HG02798 (cell line): ENCODE data around the gene MAGI1.

ENCODE experiments used
- ATAC-seq: cut with Tn5 transposase; IDR thresholded peaks from one replicate; pipeline ENCODE4 v1.9.1; 2021; ENCODE audit warnings: mild to moderate bottlenecking; ENCODE audit not compliant: unreplicated experiment, poor library complexity

MAGI1 gene

GRCh38 chr3:65778968-65779367 is 259.8 kb downstream of the MAGI1 start:
- ATAC-seq: no peak

DNA sequence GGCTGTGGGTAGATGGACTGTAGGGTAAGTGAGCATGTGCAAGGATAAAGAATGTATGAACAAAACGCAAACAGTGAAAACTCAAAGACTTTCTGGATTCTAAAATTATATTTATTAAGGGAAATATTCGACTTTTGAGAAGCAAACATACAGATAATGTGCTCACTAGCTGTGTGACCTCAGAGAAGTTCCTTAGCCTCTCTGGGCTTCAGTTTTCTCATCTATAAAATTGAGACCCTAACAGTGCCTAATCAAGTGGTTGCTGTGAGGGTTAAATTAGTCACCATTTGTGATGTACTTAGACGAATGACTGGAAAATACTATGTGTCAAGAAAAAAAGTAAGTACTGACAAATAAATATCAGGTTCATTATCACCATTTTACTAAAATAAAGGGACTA is 261.7 kb downstream of the MAGI1 start:
- no peak for ATAC-seq

DNA sequence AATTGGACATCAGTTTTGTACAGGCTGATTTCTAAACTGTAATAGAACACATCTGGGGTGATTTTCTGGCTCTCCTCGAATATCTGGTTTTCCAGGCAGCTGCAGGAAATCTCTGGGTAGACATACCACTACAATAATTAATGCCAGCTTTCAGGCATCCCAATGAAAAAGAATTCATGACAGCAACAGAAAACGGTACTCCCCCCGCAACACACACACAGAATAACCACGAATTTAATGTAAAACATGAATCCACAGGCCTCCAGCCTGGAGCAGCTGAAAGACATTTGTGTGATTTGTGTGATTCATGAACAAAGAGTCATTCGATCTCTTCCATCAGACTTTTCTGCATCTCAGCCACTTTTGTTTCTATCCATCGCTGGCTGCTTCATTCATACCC is 262.2 kb downstream of the MAGI1 start:
- no peak for ATAC-seq

GRCh38 chr3:65776081-65776480 is 262.6 kb downstream of the MAGI1 start:
- no peak for ATAC-seq

- ATAC-seq: no peak
Observed at GRCh38 chr3:65772758-65773157, 266.0 kb downstream of the MAGI1 start.

GRCh38 chr3:65767551-65767950 is 271.2 kb downstream of the MAGI1 start:
- no peak for ATAC-seq

DNA sequence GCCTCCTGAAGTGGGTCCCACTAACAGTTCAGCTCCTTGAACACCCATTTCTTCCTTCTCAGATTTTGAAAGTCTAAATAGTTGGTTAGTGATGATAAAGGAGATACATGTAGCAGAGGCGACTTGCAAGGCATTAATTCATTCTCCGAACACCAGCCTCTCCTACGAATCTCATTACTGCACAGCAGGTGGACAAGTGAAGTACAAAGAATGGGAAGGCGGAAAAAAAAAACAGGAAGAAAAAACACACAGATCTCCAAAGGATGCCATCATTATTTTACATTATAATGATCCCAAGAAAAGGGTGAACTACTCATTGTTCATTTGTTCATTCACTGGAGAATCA is 276.5 kb downstream of the MAGI1 start:
- no peak for ATAC-seq

DNA sequence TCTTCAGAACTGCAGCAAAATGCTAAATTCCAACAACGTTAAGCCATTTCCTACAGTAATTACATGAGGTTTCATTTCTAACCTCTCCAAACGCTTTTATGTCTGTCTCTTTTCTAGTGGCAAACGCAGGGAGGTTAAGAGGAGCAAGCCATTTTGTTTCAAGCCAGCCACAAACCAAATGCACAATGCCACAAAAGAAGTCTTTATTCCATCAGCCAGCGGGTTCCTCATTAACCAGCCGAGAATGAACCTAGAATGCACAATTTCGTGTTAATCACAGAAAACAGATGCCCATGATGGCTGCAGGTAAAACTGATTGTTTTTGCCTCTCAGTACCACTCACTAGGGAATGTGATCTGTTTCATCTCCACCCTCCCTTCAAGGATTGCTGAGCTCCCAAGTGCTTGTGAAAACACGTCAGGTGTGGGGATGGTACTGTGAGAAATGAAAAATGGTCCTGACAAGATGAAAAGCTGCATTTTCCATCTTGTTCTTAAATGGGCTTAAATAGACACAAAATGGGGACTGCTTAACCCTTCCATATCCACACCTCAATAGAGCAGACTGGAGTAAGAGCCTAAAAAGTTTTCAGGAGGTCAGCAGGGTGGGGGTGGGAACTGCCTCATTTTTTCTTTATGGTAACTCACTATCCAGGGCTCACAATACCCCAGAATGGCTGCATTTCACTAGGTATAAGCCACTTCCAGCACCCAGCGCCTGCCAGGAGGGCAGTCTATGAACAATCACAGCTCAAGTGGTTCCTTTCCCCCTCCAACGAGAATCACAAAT is 277.1 kb downstream of the MAGI1 start:
- no peak for ATAC-seq

DNA sequence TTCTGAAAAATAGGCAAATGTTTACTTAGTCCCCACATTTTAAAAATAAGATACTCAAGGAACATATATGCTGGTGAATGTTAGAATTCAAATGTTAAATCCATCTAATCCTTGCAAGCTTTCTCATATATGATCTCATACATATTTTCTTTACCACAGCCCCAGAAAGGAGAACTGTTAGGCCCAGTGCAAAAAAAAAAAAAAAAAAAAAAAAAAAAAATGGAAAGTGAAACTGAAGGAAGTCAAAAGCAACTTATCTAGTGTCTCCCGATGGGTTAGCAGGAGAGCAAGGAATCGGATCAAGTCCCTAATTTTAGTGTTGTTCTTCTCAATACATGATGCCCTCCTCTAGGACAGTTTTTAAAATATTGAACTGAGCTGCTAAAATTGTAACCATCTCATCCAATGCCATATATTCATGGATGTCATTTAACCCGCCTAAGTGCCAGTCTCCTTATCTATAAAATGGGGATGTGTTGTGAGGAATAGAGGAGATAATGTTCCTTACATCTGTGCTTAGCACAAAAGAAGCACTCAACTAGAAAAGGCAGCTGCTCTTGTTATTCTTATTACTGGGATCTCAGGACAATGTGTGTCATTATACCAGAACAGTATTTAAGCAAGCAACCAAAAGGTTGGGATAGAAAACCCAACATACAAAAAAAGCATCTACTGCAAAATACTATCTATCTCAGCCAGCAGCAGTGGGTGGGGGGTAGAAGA is 279.7 kb downstream of the MAGI1 start:
- no peak for ATAC-seq

DNA sequence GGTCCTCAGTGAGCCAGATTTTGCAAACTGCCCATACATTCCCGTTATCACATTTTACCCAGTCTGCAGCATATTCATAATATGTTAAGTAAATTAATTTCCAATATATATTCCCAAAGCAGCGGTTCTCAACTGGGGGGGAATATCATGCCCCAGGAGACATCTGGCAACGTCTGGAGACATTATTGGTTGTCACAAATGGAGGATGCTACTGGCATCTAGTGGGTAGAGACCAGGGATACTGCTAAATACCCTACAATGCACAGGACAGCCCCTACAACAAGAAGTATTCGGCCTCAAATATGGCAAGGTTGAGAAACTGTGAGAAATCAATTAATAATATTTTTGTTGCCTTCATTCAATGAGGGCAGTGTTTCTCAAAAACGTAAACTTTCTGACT is 280.3 kb downstream of the MAGI1 start:
- no peak for ATAC-seq

DNA sequence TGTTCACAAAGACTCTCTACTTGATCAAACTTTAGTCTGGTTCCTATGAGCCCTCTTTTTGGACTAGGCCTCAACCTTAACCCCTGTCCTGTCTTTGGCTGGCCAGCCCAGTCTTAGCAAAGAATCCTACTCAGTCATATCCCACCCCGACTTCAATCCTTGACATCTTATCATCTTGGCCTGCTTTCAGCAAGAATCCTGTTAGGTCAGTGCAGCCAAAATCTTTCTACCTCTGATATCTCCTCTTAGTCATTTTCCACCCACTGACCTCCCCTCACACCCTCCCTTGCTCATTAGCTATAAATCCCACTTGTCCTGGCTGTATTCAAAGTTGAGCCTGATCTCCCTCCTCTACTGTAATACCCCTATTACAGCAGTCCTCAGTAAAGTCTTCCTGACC is 286.1 kb downstream of the MAGI1 start:
- no peak for ATAC-seq

- peak; percentile 37 for ATAC-seq
Observed at GRCh38 chr3:65751123-65751700, 287.5 kb downstream of the MAGI1 start.

DNA sequence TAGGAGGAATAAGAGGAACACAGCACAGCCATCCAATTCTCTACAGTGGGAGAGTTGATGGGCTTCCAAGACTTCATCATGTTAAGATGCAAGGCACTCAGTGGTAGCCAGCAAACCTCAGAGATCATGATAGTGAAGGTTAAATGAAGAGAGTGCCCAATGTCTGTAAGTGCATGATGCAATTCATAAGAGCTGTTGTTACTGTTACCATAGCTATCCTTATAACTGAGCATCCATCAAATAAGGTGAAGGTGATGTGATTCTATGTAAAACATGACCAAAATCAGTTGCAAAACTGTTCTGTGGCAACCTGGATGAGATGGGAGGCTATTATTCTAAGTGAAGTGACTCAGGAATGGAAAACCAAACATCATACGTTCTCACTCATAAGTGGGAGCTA is 289.7 kb downstream of the MAGI1 start:
- no peak for ATAC-seq

DNA sequence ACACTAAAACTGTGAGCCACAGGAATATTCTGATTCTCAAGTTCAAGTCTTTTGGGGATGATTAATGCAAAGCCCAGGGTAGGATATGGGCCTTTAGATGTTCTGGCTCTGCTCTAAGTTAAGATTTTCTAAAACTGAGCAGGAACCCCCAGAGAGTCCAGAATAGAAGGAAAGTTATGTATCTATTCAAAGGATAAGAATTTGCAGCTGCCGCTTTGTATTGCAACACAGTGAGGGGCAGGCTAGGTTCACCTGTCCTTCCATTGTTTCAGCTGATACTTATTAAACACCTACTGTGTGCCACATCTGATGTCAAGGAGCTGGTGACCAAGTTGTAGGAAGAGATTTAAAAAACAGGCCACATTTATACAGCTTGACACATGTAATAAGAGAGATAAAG is 290.4 kb downstream of the MAGI1 start:
- no peak for ATAC-seq

GRCh38 chr3:65746848-65747247 is 291.9 kb downstream of the MAGI1 start:
- no peak for ATAC-seq

- ATAC-seq: no peak
Observed at GRCh38 chr3:65745306-65745705, 293.4 kb downstream of the MAGI1 start.

- ATAC-seq: no peak
Observed at GRCh38 chr3:65742914-65743313, 295.8 kb downstream of the MAGI1 start.

GRCh38 chr3:65741540-65741939 is 297.2 kb downstream of the MAGI1 start:
- no peak for ATAC-seq

- ATAC-seq: no peak
Observed at GRCh38 chr3:65739901-65740541, 298.7 kb downstream of the MAGI1 start.

GRCh38 chr3:65734792-65735191 is 303.9 kb downstream of the MAGI1 start:
- no peak for ATAC-seq

DNA sequence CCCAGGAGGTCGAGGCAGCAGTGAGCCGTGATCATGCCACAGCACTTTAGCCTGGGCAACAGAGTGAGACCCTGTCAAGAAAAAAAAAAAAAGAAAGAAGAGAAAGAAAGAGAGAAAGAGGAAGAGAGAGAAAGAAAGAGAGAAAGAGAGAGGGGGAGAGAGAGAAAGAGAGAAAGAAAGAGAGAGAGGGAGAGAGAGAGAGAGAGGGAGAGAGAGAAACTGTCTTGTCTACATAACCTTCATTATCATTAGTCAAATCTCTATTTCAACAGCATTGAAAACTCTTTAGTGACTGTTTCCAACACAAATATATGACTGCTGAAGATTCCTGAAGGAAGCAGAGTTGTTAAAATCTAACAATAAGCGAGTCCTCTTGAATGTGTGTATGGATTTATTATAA is 304.3 kb downstream of the MAGI1 start:
- no peak for ATAC-seq
